MM.1S (cell line): ENCODE measurements around the gene FAH.

Experiments used
- CTCF ChIP-seq: fragments of 300-600 bp; sonication (generic); IDR thresholded peaks from 2 replicates; pipeline ENCODE4 v1.5.1; 2016; ENCODE audit warnings: antibody characterized with exemption, low read length, mixed read lengths
- EZH2 ChIP-seq: fragments of 300-600 bp; sonication (generic); optimal IDR thresholded peaks from 2 replicates; pipeline ENCODE3; 2017; ENCODE audit warnings: low read depth, mild to moderate bottlenecking, antibody characterized with exemption, low read length, mixed read lengths

DNA sequence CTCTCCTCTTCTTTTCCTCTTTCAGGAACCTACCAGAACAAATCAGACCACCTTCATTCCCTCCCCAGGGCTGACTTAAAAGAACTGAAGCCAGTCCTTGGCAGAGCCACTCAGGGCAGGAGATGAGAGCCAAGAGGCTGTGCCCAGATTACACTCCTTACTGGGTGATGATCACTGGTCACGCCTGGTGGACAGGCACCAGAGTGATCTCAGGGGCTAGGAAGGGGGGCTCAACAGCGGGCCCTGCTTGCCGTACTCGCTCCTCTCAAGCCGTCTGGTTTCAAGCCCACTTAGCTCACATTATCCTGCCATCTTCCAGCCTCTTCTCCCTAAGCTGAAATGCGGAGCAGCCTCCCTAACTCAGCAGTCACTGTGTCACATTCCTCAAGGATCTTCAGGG is 1.7 kb upstream of the FAH start:
- TF ChIP-seq EZH2 (no peak), CTCF (no peak)
